ENCODE measurements around the gene ANKS1B.
"Not testable (repeated sequence)": the region's sequence is repeated elsewhere in the genome, so short reads cannot be mapped to it uniquely, and the experiment has no call there.

Gene ANKS1B

DNA sequence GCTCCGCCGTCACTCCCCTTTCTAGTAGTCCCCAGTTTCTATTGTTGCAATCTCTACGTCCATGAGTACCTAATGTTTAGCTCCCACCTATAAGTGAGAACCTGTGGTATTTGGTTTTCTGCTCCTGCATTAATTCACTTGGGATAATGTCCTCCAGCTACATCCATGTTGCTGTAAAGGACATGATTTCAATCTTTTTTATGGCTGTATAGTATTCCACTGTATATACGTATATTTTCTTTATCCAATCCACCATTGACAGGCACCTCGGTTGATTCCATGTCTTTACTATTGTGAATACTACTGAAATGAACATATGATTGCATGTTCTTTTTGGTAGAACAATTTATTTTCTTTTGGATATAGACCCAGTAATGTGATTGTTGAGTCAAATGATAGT lies 114.7 kb downstream of the ANKS1B start:
- DNase-seq (ENCODE audit: low read depth, low spot score): no peak

DNA sequence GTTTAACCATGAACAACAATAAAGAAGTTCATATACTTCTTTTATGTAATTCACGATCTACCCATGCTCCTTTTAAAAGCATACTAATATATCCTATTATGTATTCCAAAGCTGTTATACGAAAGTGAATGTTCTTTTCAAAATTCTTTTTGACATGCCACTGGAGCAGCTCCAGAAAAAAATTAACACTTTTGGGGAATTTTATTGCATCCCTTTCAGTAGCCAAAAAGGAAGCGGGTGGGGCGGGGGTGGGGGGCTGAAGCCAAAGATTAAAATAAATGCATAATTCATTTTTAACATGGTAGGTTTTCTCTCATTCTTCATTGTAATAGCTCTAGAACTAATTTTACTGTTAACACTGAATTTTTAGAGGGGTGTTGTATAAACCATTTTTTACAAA lies 123.0 kb downstream of the ANKS1B start:
- DNase-seq (ENCODE audit: low read depth, low spot score): no peak

- DNase-seq (ENCODE audit: low read depth, low spot score): no peak
Observed at GRCh38 chr12:99859126-99859525, 125.6 kb downstream of the ANKS1B start.

DNA sequence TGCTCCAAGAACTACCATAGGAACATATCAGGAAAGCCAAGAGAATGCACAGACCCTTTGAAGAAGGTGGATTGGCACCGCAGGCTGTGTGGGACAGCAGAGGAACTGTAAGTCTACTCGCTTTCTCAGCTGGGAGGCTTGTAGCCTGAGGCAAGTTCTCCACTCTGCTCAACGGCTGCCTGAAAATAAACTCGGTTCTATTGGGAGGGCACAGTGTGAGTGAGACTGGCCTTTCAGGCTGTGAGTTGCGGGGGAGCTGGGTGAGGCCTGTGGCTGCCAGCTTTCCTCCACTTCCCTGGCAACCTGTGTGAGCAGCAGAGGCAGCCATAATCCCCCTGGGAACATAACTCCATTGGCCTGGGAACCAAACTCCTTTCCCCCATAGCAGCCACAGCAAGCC lies 132.1 kb downstream of the ANKS1B start:
- no peak for DNase-seq (ENCODE audit: low read depth, low spot score)

GRCh38 chr12:99847936-99848335 lies 136.8 kb downstream of the ANKS1B start:
- DNase-seq (ENCODE audit: low read depth, low spot score): no peak

- DNase-seq (ENCODE audit: low read depth, low spot score): no peak
Observed at GRCh38 chr12:99834710-99835109, 150.0 kb downstream of the ANKS1B start.

DNA sequence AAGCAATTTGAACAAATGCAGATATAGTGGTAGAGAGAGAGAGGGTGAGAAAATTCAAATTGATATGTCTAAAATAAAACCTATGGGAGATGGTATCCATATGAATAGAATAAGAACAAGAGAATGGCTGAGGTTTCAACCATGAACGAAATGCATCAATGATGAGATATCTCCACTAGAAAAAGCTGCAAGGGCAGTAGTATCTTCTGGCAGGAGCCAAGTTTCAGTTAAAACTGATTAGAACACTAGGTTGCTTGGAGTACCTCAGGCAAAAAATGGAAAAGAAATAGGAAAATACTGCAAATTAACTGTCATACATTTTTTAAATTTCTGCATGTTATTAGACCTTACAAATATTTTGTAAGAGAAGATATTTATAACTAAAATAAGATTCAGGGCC lies 151.3 kb downstream of the ANKS1B start:
- no peak for DNase-seq (ENCODE audit: low read depth, low spot score)

DNA sequence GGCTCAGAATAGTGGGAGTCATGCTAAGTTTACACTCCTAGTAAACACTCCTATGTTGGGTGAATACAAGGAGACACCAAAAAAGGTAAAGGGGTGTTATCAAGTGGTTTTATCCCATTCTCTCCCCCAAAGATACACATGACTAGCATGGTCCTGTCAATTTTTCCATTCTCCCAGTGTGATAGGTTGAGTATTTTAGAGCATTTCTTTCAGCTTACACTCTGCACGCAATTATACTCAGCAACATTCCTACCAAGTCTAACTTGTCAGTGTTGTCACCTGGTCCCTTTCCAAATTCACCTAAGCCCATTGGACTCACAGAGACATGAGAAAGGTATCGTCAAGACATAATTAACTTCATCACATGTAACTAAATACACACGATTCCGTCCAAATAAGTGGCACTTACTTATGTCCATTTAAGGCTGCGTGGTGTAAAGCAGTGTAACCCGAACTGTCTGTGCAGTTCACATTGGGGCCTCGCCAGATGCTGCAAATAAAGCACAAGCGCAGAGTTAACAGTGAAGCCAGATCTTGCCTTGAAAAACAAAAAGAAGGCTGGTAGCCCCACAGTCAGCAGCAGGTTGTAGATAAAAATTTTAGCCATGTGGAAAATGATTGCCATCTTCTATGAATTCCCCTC lies 159.7 kb downstream of the ANKS1B start:
- DNase-seq (ENCODE audit: low read depth, low spot score): no peak

DNA sequence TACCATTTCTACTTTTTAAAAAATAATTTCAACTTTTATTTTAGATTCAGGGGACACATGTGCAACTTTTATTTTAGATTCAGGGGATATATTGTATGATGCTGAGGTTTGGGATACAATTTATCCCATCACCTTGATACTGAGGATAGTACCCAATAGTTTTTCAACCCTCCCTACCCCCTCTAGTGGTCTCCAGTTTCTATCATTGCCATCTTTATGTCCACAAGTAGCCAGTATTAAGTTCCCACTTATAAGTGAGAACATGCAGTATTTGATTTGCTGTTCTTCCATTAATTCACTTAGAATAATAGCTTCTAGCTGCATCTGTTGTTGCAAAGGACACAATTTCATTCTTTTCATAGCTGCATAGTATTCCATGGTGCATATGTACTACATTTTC lies 162.5 kb downstream of the ANKS1B start:
- no peak for DNase-seq (ENCODE audit: low read depth, low spot score)

DNA sequence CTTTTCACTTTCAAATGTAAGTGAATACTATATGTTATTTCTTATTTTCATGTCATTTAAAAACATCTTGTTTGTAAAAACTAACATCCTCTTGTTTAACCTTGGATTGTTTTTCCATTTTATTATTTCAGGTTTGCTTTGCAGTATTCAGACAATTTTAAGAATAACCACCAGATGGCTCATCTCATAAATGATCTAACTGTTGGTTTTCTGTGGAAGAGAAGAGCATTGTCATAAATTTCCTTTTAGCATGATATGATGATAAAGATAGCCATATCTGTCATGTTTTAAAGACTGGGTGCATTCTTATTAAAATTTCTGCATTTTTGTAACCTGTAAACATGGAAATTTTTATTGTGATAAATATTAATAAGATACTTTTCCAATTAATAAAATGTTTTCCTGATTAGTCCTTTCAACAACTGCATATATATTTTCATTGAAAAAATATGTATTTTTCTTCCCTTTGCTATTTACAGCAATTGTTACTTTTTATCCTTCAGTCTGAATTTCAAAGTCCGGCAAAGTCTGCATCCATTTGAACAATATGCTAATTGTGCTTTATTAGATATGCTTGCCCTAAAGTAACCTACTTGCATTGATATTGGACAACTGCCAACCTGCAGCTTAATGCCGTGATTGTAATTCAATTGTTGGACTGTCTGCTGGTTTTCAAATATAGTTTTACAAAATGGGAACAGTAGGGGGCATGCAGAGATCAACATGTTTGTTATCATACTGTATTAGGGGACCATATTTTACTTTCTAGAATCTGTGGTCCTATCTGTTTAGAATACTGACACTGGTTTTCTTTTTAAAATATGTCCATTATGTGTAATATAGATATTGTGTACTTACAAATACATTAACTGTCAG lies 173.8 kb downstream of the ANKS1B start:
- no peak for DNase-seq (ENCODE audit: low read depth, low spot score)

GRCh38 chr12:99809909-99810308 lies 174.8 kb downstream of the ANKS1B start:
- no peak for DNase-seq (ENCODE audit: low read depth, low spot score)

GRCh38 chr12:99806304-99806703 lies 178.4 kb downstream of the ANKS1B start:
- no peak for DNase-seq (ENCODE audit: low read depth, low spot score)

DNA sequence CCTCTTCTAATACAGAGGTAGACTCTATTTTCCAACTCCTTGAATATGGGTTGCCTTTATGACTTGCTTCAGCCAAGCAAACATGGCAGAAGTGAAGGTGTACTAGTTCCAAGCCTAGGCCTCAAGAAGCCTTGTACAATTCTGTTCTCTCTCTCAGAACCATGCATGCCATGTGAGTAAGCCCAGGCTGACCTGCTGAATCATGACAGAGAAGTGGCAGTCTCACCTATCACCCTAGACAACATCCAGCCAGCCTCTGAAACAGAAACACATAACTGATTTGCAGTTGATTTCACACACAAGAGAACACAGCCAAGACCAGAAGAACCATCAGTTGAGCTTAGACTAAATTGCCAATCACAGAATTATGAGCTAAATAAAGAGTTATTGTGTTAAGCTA lies 180.0 kb downstream of the ANKS1B start:
- DNase-seq (ENCODE audit: low read depth, low spot score): no peak

GRCh38 chr12:99800605-99801004 lies 184.1 kb downstream of the ANKS1B start:
- DNase-seq (ENCODE audit: low read depth, low spot score): no peak

GRCh38 chr12:99797931-99798330 lies 186.8 kb downstream of the ANKS1B start:
- DNase-seq (ENCODE audit: low read depth, low spot score): not testable (repeated sequence)

GRCh38 chr12:99783421-99783820 lies 201.3 kb downstream of the ANKS1B start:
- no peak for DNase-seq (ENCODE audit: low read depth, low spot score)

GRCh38 chr12:99772274-99772673 lies 212.5 kb downstream of the ANKS1B start:
- DNase-seq (ENCODE audit: low read depth, low spot score): no peak

- no peak for DNase-seq (ENCODE audit: low read depth, low spot score)
Observed at GRCh38 chr12:99771659-99772058, 213.1 kb downstream of the ANKS1B start.

DNA sequence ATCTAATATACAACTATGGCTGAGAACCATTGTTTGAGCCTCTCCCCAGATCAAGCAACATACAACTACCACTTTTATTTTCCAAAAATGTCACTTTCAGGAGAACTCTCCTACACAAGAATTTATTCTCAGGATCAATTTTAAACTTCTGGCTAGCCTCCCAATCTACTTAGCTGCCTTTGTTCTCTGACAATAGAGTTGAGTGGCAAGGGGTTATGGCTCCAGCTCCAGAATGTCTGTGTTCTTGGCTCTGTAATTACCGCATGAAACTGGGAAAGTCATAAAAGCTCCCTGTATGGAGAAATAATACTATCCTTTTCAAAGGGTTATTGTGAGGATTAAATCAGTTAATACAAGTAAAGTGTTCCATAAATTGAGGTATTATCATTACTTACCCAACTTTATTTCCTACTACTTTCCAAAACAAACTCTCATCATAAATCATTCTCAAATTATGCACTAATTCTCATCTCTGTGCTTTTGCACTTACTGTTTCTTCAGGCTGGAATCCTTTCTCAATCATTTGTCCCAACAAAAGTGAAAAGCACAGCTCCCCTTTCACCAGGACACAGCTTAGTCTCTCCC lies 215.2 kb downstream of the ANKS1B start:
- no peak for DNase-seq (ENCODE audit: low read depth, low spot score)

GRCh38 chr12:99768758-99769157 lies 216.0 kb downstream of the ANKS1B start:
- DNase-seq (ENCODE audit: low read depth, low spot score): no peak

GRCh38 chr12:99767809-99768208 lies 216.9 kb downstream of the ANKS1B start:
- no peak for DNase-seq (ENCODE audit: low read depth, low spot score)

- DNase-seq (ENCODE audit: low read depth, low spot score): no peak
Observed at GRCh38 chr12:99766408-99766807, 218.3 kb downstream of the ANKS1B start.

Data from iPS DF 19.7 (cell line).